Measurements from ENCODE around the gene ITGB3.
A peak's percentile ranks its signal among the peaks of the same experiment; 100 is the strongest.
"Not testable (repeated sequence)": the region's sequence is repeated elsewhere in the genome, so short reads cannot be mapped to it uniquely, and the experiment has no call there.

Gene ITGB3

GRCh38 chr17:47253541-47254402 is at the start of gene ITGB3:
ITGB3 (plus strand) TSS chr17:47253827; CDS start chr17:47253862, 35 bp downstream.
- peak; percentile 46 to 49 for DNase-seq (ENCODE audit: low read depth in 2 of 2)

DNA sequence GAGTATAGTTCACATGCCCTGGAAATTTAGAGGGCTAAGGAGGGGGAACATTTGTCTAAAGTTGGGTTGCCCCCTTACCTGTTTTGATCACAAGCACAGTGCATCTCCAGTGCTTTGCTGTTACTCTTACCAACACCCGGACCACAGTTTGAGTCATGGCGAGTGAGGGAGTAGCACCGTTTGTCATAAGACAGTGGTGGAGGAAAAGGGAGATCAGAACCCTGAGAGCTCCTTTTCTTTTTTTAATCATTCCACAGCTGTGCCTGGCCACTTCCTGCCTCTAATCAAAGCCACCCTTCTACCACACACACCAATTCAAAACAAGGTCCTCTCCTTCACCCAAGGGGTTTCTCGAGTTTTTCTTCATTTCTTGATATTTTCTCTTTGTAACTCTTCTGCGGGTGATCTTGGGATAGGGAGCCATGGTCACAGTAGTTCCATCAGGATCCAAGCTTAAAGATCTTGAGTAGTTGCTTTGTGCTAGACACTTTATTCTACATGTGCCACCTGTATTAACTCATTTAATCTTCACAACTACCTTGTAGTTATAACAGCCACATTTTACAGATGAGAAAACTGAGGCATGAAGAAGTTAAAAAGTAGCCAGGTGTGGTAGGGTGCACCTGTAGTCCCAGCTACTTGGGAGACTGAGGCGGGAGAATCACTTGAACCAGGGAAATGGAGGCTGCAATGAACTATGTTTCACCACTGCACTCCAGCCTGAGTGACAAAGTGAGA is 49.5 kb upstream of the ITGB3 start:
- DNase-seq (ENCODE audit: low read depth in 2 of 2) = peak; percentile 49 to 56

GRCh38 chr17:47204722-47205418 is 48.8 kb upstream of the ITGB3 start:
- no peak for DNase-seq (ENCODE audit: low read depth in 2 of 2)

DNA sequence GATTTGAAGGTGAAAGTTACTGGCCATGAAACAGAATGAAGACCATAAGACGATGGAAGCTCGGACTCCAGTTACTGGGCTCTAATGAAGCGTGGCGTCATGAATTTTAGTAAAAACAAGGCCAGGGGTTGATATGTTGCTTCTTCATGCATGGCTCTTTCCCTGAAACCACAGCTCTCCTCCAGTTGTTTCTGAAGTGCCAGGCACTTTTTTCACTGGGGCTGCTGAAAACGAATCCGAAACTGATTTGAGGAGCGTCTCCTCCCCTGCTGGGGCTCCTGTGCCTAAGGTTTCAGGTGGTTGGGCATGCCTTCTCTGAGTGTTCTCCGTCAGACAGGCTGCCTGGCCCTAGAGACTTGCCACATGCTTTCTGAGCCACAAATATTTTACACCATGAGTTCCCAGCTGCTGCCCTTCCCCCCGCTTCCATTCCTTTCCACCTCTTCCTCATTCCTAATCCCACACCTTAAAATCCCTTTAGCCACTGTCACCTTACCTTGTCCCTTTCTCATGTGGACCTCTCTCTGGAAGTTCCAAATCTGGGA is 48.1 kb upstream of the ITGB3 start:
- DNase-seq (ENCODE audit: low read depth in 2 of 2) = peak in 1 of 2 donors; percentile 45

GRCh38 chr17:47207143-47208067 is 46.2 kb upstream of the ITGB3 start:
- no peak for DNase-seq (ENCODE audit: low read depth in 2 of 2)

GRCh38 chr17:47208744-47209488 is 44.7 kb upstream of the ITGB3 start, which contains the start of gene MYL4:
MYL4 (plus strand) TSS chr17:47209348; CDS start chr17:47209423, 75 bp downstream.
- DNase-seq (ENCODE audit: low read depth in 2 of 2) = no peak

GRCh38 chr17:47209499-47209898 is 44.1 kb upstream of the ITGB3 start:
- no peak for DNase-seq (ENCODE audit: low read depth in 2 of 2)

GRCh38 chr17:47210105-47210504 is 43.5 kb upstream of the ITGB3 start:
- no peak for DNase-seq (ENCODE audit: low read depth in 2 of 2)

DNA sequence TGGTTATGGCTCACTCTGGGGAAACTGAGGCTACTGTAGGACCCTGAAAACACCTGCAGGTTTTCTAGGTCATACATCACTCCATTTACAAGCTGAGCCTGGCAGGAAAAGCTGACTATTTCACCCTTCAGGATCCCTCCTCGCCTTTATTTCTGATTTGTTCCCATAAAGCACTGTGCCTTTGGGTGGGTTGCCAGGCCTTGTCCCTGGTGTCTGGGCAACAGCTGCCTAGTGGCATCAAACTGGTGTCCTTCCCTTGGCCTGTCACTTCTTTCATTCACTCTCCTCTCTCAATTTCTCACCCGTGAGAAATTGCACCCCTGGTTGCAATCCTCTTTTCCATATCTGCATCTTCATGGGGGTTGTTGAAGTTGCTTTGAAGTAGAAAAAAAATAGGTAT is 42.8 kb upstream of the ITGB3 start:
- no peak for DNase-seq (ENCODE audit: low read depth in 2 of 2)

DNA sequence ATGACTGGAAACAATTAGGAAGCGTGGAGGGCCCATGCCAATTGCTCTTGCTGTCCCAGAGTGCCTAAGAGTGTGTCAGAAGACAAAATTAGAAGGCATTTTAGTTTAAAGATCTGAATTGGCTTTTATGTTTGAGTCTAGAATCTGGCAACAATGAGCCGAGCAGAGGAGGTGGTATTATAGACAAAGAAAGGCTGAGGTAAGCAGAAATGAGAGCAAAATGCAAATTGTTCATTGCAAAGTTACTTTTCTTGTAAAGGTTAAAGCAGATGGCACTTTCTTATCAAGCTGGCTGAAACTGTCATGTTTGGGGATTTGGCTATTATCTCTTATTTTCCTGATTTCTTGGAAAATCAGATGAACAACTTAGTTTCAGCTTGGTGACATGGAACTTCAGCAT is 41.2 kb upstream of the ITGB3 start:
- no peak for DNase-seq (ENCODE audit: low read depth in 2 of 2)

DNA sequence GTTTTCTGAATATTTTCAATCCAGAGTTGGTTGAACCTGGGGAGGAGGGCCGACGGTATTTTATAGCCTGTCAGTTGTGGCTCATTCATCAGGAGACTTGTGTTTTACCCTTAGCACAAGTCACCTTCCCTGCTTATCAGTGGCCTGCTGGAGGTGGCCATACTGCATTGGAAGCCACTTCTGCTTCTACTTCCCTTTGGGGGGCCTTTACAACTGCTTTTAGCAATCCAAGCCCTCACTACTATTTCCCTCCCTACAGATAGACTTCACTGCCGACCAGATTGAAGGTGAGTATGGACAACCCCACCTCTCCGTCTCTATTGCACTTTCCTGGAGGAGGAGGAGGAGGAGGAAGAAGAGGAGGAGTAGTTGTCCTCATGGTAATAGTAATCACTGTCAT is 40.1 kb upstream of the ITGB3 start:
- no peak for DNase-seq (ENCODE audit: low read depth in 2 of 2)

GRCh38 chr17:47214931-47215330 is 38.7 kb upstream of the ITGB3 start:
- DNase-seq (ENCODE audit: low read depth in 2 of 2) = no peak

- not testable (repeated sequence) for DNase-seq (ENCODE audit: low read depth in 2 of 2)
Measured at GRCh38 chr17:47216821-47217220, 36.8 kb upstream of the ITGB3 start.

- DNase-seq (ENCODE audit: low read depth in 2 of 2) = not testable (repeated sequence)
Measured at GRCh38 chr17:47217279-47217678, 36.3 kb upstream of the ITGB3 start.

GRCh38 chr17:47218896-47219430 is 34.7 kb upstream of the ITGB3 start:
- no peak for DNase-seq (ENCODE audit: low read depth in 2 of 2)

- no peak for DNase-seq (ENCODE audit: low read depth in 2 of 2)
Measured at GRCh38 chr17:47219621-47220475, 33.8 kb upstream of the ITGB3 start.

GRCh38 chr17:47220531-47220999 is 33.1 kb upstream of the ITGB3 start:
- DNase-seq (ENCODE audit: low read depth in 2 of 2) = no peak

DNA sequence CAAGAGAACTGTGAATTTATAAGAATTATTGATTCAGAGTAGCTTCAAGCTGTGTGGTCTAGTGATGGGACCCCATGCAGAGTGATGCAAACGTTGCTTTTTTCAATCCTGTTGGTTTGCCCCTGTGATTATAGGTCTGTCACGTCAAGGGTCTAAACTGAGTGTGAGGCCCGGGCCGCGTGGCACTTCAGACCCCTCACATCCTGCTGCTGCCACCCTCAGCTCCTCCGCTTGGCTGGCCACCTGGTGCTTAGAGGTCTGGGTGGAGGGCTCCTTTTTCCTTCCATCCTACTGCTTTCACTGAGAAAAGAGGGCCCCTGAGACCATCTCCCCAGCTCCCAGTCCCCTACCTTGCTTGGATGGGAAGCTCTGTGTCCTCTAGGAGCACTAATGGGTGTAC is 32.5 kb upstream of the ITGB3 start:
- DNase-seq (ENCODE audit: low read depth in 2 of 2) = no peak

GRCh38 chr17:47222047-47222446 is 31.6 kb upstream of the ITGB3 start:
- no peak for DNase-seq (ENCODE audit: low read depth in 2 of 2)
